GM18508 (cell line): ENCODE measurements around the gene DAB2IP.
"Not testable (repeated sequence)": the region's sequence is repeated elsewhere in the genome, so short reads cannot be mapped to it uniquely, and the experiment has no call there.

Source experiments
- ATAC-seq: cut with Tn5 transposase; IDR thresholded peaks from one replicate; pipeline ENCODE4 v1.9.1; 2021; ENCODE audit warnings: moderate number of reproducible peaks; ENCODE audit not compliant: insufficient read depth, unreplicated experiment

DAB2IP gene

GRCh38 chr9:121651295-121652020 lies at the start of gene DAB2IP:
TSS of gene DAB2IP (plus strand) at chr9:121651634. CDS start at chr9:121651776, 142 bp downstream.
- no peak for ATAC-seq

- ATAC-seq: no peak
Measured at GRCh38 chr9:121603028-121603427, 48.4 kb upstream of the DAB2IP start.

- ATAC-seq: no peak
Measured at GRCh38 chr9:121604242-121604641, 47.2 kb upstream of the DAB2IP start.

- ATAC-seq: no peak
Measured at GRCh38 chr9:121604654-121605053, 46.8 kb upstream of the DAB2IP start.

- no peak for ATAC-seq
Measured at GRCh38 chr9:121607434-121608167, 43.8 kb upstream of the DAB2IP start.

- no peak for ATAC-seq
Measured at GRCh38 chr9:121608168-121608853, 43.1 kb upstream of the DAB2IP start.

GRCh38 chr9:121609822-121610637 lies 41.4 kb upstream of the DAB2IP start:
- ATAC-seq: no peak

- no peak for ATAC-seq
Measured at GRCh38 chr9:121610638-121610953, 40.8 kb upstream of the DAB2IP start.

- ATAC-seq: no peak
Measured at GRCh38 chr9:121612511-121612998, 38.9 kb upstream of the DAB2IP start.

- no peak for ATAC-seq
Measured at GRCh38 chr9:121613009-121613752, 38.3 kb upstream of the DAB2IP start.

- no peak for ATAC-seq
Measured at GRCh38 chr9:121616123-121616755, 35.2 kb upstream of the DAB2IP start.

- ATAC-seq: no peak
Measured at GRCh38 chr9:121618504-121618903, 32.9 kb upstream of the DAB2IP start.

GRCh38 chr9:121618910-121619309 lies 32.5 kb upstream of the DAB2IP start:
- ATAC-seq: not testable (repeated sequence)

- ATAC-seq: no peak
Measured at GRCh38 chr9:121619545-121620324, 31.7 kb upstream of the DAB2IP start.

GRCh38 chr9:121620325-121620673 lies 31.1 kb upstream of the DAB2IP start:
- no peak for ATAC-seq

GRCh38 chr9:121620777-121621449 lies 30.5 kb upstream of the DAB2IP start:
- no peak for ATAC-seq

GRCh38 chr9:121622387-121623203 lies 28.8 kb upstream of the DAB2IP start:
- no peak for ATAC-seq
